NCI-H1105 treated with DMSO at 0.1 percent for 48 hours (cell line): ENCODE measurements around the gene PRCC.
"Not testable (repeated sequence)": the region's sequence is repeated elsewhere in the genome, so short reads cannot be mapped to it uniquely, and the experiment has no call there.

ENCODE experiments used
- DNase-seq: peaks from one replicate; lab custom pipeline; 2025; lab: John Stamatoyannopoulos, UW

Gene PRCC

GRCh38 chr1:156765136-156765535, 2.2 kb upstream of the PRCC start:
- DNase-seq: not testable (repeated sequence)

GRCh38 chr1:156765666-156766065, 1.7 kb upstream of the PRCC start:
- DNase-seq: no peak

- DNase-seq: peak; percentile 38
These were observed 836 bp upstream of the PRCC start for GRCh38 chr1:156766298-156767100.

DNA sequence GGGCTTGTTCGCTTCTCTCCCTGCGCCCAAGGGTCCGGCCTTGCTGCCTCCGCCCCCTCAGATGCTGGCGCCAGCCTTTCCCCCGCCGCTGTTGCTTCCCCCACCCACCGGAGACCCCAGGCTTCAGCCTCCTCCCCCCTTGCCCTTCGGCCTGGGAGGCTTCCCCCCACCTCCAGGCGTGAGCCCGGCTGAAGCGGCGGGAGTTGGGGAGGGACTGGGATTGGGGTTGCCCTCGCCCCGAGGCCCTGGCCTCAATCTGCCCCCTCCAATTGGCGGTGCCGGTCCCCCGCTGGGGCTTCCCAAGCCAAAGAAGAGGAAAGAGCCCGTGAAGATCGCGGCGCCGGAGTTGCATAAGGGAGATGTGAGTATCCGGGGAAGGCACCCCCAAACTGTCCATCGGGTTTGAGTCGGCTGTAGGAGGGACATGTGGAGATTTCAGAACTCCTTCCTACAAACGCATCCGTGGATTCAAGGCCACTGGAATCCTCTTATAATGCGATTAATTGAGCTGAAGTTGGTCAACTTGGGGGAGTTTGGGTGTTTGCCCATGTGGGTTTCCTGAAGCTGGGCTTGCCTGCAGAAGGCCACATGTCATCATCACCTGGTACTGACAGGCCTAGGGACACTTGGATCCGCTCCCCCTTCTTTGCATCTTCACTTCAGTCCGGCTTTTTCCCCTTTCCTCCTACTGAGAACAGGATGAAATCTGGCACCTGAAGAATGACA, 707 bp downstream of the PRCC start:
- peak; percentile 50 for DNase-seq

DNA sequence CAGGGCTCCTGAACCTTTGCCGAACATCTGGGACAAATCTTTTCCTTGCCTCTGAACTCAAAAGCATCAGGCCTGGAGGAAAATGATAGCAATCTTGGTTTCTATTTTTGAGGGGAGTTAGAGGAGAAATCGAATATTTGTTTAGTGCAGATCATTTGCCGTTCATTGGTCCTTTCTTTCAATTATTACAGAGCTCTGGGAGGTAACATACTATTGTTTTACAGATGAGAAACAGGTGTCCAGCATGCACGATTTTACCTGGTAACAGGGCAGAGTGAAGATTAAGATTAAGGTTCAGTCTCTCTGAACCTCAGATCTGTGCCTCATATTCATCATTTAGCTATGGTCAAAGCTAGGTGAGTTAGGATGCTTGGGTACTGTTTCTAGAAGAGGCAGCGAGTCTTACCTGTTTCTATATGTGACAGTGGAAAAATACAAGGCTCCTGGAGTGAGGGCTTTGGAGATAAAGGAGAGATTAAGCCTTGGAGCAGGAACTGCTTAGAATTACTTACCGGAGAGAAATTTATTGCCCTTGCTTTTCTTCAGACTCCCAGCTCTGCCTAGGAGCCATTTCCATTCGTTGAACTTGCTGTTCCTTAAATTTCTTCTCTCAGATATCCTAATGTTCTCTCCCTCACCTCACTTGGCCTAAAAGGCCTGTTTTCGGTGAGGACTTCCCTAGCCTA, 1.4 kb downstream of the PRCC start:
- DNase-seq: no peak

DNA sequence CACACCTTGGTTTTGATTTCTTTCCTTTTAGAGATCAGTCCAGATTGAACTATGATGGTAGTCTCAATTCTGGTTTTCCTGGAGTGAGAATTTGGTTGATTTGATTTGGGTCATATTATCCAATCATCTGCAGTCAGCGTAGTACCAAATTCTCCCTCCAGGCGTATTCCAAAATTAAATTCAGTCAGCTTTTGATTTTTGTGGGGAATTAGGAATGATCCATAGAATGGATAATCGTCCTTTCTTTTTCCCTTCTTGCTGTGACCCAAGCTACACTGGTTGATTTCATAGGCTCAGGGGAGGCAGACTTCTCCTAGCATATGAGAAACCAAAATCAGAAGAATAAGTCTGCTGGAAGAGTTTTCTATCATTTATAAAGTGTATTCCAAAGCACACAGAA, 4.9 kb downstream of the PRCC start:
- no peak for DNase-seq

DNA sequence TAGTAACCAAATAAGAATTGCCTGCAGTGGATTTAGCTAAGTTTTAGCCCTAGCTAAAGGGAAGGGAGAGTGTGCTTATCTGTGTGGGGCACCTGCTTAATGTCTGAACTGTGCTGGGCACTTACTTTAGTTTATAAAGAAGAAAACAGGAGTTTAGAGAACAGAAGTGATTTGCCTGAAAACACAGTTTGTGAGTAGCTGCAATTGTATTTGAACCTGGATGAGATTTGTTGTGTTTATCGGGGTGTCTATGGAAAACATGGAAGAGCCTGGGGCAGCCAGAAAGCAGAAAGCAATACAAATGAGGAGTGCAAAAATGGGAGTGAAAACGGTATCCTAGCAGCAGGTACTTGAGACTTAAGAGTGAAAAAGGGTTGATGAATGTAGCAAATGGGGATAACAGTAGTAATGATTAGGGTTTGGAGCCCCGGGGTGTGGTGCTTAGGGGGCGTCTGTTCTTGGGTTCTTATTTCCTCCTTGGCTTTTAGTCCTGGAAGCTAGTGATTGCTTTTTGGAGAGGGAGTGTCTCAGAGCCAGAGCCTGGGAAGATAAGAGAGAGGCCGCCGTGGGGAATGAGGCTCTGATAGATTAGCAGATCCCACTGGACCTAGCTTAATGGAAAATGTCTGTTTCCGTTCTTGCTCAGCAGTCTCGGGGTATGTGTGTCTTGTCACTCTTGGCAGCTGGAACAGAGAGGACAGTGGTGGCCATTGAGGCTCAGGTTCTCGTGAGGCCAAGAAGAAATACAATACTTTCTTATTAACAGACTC, 5.6 kb downstream of the PRCC start:
- no peak for DNase-seq

GRCh38 chr1:156773607-156774006, 6.3 kb downstream of the PRCC start:
- no peak for DNase-seq

- no peak for DNase-seq
These were observed 8.5 kb downstream of the PRCC start for GRCh38 chr1:156775799-156776198.

- DNase-seq: no peak
These were observed 9.6 kb downstream of the PRCC start for GRCh38 chr1:156776942-156777341.

- DNase-seq: no peak
These were observed 10.2 kb downstream of the PRCC start for GRCh38 chr1:156777573-156777972.

- no peak for DNase-seq
These were observed 14.4 kb downstream of the PRCC start for GRCh38 chr1:156781585-156782186.

GRCh38 chr1:156785458-156785857, 18.1 kb downstream of the PRCC start:
- DNase-seq: no peak

DNA sequence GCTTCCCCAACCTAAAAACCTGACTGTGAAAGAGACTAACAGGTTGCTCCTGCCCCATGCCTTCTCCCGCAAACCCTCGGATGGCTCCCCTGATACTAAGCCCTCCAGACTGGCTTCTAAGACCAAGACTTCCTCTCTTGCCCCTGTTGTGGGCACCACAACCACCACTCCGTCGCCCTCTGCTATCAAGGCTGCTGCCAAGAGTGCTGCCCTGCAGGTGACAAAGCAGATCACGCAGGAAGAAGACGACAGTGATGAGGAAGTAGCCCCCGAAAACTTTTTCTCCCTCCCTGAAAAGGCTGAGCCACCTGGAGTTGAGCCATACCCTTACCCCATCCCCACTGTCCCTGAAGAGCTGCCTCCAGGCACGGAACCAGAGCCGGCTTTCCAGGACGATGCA, 19.3 kb downstream of the PRCC start:
- DNase-seq: no peak

DNA sequence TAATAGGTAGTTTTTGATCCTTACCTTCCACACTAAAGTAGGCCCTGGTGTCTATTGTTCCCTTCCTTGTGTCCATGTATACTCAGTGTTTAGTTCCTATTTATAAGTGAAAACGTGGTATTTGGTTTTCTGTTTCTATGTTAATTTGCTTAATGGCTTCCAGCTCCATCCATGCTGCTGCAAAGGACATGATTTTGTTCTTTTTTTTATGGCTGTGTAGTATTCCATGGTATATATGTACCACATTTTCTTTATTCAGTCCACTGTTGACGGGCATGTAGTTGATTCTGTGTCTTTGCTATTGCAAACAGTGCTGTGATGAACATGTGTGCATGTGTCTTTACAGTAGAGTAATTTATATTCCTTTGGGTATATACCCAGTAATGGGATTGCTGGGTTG, 20.8 kb downstream of the PRCC start:
- no peak for DNase-seq

DNA sequence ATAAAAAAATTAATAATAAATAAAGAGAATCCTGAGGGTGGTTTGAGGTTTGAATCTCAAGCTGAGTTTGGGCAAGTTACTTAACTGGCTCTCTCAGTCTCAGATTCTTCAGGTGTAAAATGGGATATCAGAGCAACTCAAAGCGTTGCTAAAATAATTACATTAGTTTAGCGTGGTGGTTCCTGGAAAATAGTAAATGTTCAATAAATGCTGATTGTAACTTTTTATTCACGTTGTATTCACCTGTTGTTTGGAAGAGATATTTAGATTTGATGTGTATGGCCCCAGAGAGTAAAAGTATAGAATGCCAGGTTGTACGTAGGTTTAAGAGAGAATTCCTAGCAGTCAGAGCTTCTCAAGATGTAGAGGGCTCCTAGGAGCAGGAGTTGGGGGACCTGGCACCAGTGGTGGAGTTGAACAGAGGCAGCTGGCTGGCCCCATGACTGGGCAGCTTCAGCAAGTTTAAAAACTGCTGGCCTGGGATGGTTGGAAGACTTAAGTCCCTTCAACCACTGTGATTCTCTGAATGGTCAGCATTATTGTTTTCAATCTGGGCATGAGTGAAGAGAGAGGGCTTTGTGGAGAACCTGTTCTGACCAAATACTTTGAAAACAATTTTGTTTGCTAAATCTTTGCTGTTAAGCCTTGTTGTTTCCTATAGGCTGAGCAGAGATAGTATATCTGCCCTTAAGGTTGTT, 22.4 kb downstream of the PRCC start:
- no peak for DNase-seq

DNA sequence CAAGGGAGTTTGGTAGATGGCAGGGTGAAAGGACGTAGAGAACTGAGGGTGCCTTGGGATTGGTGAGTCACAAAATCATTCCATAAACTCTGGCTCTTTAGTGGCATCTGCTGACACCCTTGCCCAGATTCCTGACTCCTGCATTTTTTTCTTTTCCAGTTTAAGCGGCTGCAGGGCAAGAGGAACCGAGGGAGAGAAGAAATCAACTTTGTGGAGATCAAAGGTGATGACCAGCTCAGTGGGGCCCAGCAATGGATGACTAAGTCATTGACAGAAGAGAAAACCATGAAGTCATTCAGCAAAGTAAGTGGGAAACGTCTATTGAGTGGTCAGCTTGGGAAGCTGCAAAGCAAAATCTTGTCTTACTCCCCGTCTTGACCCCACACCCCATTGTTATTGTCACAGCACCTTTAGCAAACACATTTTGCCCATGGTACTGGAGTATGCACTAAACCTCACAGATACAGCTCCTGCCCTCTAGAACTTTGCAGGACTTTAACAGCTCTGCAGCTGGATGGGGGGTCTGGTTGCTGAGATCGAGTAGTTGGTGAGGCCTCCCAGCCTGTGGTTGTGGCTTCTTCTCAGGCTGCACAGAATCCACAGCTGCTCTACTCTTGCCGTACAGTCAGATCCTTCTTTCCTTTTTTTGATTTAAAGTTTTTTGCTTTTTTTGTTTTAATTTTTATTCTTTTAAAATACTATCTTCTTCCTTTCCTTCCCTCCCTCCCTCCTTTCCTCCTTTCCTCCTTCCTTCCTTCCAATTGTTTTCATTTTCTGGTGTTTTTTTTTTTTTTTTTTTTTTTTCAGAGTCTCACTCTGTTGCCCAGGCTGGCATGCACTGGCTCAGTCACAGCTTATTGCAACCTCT, 27.4 kb downstream of the PRCC start:
- DNase-seq: no peak

DNA sequence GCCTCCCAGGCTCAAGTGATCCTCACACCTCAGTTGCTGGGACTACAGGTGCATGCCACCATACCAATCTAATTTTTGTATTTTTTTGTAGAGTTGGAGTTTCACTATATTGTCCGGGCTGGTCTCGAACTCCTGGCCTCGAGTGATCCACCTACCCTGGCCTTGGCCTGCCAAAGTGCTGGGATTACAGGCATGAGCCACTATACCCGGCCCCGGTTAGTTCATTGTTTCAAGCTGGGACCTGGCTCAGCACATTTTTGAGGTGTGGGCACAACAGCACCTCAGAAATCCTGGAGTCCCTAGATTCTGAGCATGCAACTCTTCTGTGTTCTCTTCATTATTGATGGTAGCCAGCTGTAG, 28.0 kb downstream of the PRCC start:
- no peak for DNase-seq

DNA sequence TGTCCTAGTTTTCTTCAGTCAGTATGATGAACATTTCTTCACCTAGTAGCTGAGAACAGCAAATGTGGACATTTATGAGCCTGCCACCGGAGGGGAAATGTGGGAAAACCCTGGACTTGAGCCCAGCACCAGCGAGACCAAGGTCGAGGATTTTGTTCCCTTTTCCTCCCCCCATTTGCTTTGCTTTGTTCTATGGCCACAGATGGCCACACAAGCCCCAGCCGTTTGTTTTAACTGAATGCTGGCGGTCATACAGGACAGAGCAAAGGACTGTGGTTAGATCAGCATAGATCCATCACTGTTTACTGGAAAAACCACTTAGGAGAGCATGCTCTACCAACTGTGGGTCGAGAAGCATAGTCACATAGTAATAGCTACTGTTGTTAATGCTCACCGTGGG, 28.5 kb downstream of the PRCC start:
- no peak for DNase-seq
